ENCODE data around the gene CTNS. TPM values are rescaled to one million over a fixed set of nuclear protein-coding genes. Genes with fewer than 3 reads are reported as not detected.
A peak's percentile ranks its signal among the peaks of the same experiment; 100 is the strongest.

CTNS gene
- total and polyA plus RNA-seq, 8 donors = 9.0 to 14.2 (median 12.8) TPM

DNA sequence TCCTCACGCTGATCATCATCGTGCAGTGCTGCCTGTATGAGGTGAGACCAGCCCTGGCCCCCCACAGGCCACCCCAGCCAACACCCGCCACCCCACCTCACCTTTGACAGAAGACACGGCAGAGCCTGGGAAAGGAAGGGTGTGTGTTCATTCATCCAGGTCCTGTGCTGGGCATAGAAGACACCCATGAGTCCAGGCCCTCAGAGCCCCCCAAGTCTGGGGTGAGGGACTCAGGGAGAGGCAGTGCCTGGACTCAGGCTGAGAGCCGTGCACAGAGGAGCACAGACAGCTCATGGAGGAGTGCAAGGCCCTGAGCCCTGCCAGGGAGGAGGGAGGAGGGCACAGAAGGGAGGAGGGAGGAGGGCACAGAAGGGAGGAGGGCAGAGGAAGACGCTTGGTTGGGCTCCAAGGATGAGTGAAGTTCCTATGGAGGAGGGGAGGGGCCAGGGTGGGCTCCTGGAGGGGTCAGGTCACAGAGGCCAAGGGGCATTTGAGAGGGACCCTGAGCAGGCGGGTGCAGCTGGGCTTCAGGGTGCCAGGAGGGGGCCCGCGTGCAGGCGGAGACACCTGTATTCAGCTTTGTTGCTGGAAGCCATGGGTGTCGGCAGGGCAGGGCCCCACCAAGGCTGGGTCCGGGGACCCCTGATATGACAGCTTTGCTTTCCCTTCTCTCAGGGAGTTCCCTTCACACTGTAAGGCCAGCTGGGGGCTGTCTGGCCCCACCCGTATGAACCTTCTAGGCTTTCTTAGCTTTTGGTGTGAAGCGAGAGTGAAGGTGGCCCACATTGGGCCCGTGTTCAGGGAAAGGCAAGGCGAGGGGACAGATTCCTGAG lies 20.4 kb downstream of the CTNS start:
- Histone ChIP-seq H3K36me3 (no peaks in the 10 kb centered on the region), H3K4me1 (peaks cover 0 to 3% (median 0%) of the 10 kb centered on the region in 3 donors), H3K27me3 (no peaks in the 10 kb centered on the region), H3K27ac (no peak overlapping the region), H3K9me3 (no peaks in the 10 kb centered on the region), H3K4me3 (no peak overlapping the region)
- FAIRE-seq (no peak), ATAC-seq (no peak), DNase-seq (no peak)
- 89 to 92% methylated on average over 15 to 16 of the region's 16 CpGs for WGBS, 2 donors
- TF ChIP-seq, protein P1, sequence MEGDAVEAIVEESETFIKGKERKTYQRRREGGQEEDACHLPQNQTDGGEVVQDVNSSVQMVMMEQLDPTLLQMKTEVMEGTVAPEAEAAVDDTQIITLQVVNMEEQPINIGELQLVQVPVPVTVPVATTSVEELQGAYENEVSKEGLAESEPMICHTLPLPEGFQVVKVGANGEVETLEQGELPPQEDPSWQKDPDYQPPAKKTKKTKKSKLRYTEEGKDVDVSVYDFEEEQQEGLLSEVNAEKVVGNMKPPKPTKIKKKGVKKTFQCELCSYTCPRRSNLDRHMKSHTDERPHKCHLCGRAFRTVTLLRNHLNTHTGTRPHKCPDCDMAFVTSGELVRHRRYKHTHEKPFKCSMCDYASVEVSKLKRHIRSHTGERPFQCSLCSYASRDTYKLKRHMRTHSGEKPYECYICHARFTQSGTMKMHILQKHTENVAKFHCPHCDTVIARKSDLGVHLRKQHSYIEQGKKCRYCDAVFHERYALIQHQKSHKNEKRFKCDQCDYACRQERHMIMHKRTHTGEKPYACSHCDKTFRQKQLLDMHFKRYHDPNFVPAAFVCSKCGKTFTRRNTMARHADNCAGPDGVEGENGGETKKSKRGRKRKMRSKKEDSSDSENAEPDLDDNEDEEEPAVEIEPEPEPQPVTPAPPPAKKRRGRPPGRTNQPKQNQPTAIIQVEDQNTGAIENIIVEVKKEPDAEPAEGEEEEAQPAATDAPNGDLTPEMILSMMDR (IDR thresholded peaks at IDR 0.05) = no peak
- intact Hi-C loops (cut with DNase I) = no loop called here

DNA sequence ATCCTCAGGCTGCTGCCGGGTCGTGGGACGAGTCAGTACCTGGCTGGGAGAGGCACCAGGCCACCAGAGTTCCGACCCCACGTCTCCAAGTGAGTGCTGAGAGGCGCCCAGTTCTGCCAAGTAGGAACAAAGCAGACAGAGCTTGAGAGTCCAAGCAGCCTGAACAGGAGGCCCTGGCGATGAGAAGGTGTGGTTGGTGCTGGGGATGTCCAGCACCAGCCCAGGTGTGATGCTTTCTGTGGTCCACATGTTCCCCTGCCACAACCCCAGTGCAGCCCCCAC lies 21.0 kb downstream of the CTNS start:
- TF ChIP-seq, protein P1 (IDR thresholded peaks at IDR 0.05) = no peak
- no peaks in the 10 kb centered on the region for H3K36me3 ChIP-seq
- FAIRE-seq (no peak), ATAC-seq (no peak), DNase-seq (no peak)
- intact Hi-C loops (cut with DNase I) = no loop called here
- H3K4me3 ChIP-seq = no peak overlapping the region
- 89 to 93% methylated on average over 7 of the region's 7 CpGs for WGBS, 2 donors
- no peaks in the 10 kb centered on the region for H3K9me3 ChIP-seq
- peaks cover 0 to 3% (median 0%) of the 10 kb centered on the region in 3 donors for H3K4me1 ChIP-seq
- H3K27me3 ChIP-seq = no peaks in the 10 kb centered on the region
- no peak overlapping the region for H3K27ac ChIP-seq

DNA sequence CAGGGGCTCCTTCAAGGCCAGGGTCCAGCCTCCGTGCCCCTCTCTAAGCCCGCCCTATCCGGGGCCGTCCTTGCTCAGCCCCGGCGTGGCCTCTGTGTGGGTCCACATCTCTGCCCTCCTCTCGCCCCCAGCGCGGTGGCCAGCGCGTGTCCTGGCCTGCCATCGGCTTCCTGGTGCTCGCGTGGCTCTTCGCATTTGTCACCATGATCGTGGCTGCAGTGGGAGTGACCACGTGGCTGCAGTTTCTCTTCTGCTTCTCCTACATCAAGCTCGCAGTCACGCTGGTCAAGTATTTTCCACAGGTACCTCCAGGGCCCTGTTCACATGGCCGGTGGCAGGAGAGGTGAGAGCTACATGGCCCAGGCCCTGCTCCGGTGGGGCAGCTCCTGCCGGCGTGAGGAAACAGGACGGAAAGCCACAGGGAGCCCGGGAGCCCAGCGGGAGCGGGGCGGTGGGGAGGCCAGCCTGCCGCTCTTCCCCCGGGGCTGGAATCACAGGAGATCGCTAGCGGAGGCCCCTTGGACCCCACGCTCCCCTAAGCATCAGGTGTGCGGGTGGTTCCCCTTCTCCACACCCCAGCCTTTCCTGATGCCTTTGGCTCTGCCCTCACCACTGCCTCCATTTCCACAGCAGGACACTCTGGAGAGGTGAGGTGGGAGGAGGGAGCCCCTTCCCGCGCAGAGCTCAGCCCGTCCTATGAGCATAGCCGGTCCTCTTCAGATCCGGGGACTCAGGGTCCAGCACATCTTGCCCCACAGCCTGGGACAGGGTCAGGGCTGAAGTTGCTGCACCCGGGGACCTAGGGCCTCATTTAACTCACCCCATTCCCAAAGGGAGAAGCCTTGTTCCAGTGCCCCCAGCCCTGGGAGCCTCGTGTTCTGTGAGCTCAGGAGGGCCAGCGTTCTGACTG lies 21.6 kb downstream of the CTNS start:
- Histone ChIP-seq H3K36me3 (no peaks in the 10 kb centered on the region), H3K27me3 (no peaks in the 10 kb centered on the region), H3K4me1 (peaks cover 0 to 3% (median 0%) of the 10 kb centered on the region in 3 donors), H3K9me3 (no peaks in the 10 kb centered on the region), H3K27ac (no peak overlapping the region), H3K4me3 (no peak overlapping the region)
- ATAC-seq = no peak
- TF ChIP-seq, protein P1 (IDR thresholded peaks at IDR 0.05) = no peak
- no peak for DNase-seq
- intact Hi-C loops (cut with DNase I) = no loop called here
- 89 to 90% methylated on average over 35 to 42 of the region's 42 CpGs for WGBS, 2 donors
- FAIRE-seq = no peak

DNA sequence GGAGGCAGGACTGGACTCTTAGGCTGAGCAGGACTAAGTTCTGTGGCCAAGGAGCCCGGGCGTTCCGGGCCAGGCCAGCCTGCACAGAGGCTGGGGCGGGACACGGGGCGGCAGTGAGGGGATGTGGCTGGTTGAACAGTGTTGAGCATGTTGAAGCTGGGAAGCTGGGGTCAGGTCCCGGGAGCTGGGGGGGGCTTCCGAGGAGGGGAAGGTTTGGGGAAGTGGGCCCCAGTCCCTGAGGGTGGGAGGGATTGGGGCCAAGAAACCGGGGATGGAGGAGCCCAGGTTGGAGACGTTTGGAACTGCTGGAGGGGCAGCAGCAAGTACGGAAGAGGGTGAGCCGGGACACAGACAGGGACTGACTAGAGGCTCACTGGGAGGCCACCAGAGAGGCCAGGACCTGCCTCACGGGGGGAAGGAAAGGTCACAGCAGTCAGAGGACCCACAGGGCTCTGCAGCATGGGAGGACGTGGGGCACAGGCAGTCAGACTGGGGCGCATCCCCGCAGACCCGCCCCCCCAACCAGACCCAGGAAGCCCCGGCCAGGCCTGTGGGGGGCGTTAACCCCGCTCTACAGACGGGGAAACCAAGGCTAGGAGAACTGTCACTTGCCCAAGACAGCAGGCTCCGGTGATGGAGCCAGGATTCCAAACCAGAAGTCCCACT lies 22.4 kb downstream of the CTNS start:
- Histone ChIP-seq H3K9me3 (no peaks in the 10 kb centered on the region), H3K36me3 (peaks cover 0 to 6% (median 0%) of the 10 kb centered on the region in 3 donors), H3K4me3 (no peak overlapping the region), H3K27me3 (no peaks in the 10 kb centered on the region), H3K27ac (peak overlapping the region in 3 of 4 donors; percentile 3 to 55 (median 12)), H3K4me1 (peaks cover 0 to 3% (median 0%) of the 10 kb centered on the region in 3 donors)
- intact Hi-C loops (cut with DNase I) = no loop called here
- TF ChIP-seq, protein P1 (IDR thresholded peaks at IDR 0.05) = no peak
- ATAC-seq (no peak), DNase-seq (peak in 1 of 6 donors; percentile 69), FAIRE-seq (no peak)
- 84 to 85% methylated on average over 22 of the region's 22 CpGs for WGBS, 2 donors
